Smooth muscle cell (in vitro differentiated cells): ENCODE results near the gene POLR3C. TPM values are rescaled to one million over a fixed set of nuclear protein-coding genes. Genes with fewer than 3 reads are reported as not detected.

Experiments used
- DNase-seq: peaks from one replicate; lab custom pipeline; 2025; ENCODE audit not compliant: unreplicated experiment; lab: John Stamatoyannopoulos, UW
- H2AFZ ChIP-seq: fragments of 200-600 bp; sonication (generic); 2 replicates; pipeline ENCODE4 v1.6.0; 2016; ENCODE audit warnings: antibody characterized with exemption, low read depth, mild to moderate bottlenecking
- H3F3A ChIP-seq: fragments of 200-600 bp; sonication (generic); 2 replicates; pipeline ENCODE4 v1.6.0; 2017; ENCODE audit warnings: antibody characterized with exemption, low read depth
- H3K27ac ChIP-seq: fragments of 200-600 bp; sonication (generic); 2 replicates; pipeline ENCODE4 v1.5.1; 2016; ENCODE audit warnings: low read depth, mild to moderate bottlenecking
- H3K27me3 ChIP-seq: fragments of 200-600 bp; sonication (generic); 2 replicates; pipeline ENCODE4 v1.6.1; 2016; ENCODE audit warnings: low read depth, mild to moderate bottlenecking
- H3K36me3 ChIP-seq: fragments of 200-600 bp; sonication (generic); 2 replicates; pipeline ENCODE4 v1.5.1; 2016; ENCODE audit warnings: low read depth
- H3K4me1 ChIP-seq: fragments of 200-600 bp; sonication (generic); 2 replicates; pipeline ENCODE4 v1.5.1; 2016; ENCODE audit warnings: low read depth
- H3K4me2 ChIP-seq: fragments of 200-600 bp; sonication (generic); 2 replicates; pipeline ENCODE4 v1.6.0; 2016; ENCODE audit warnings: mild to moderate bottlenecking
- H3K4me3 ChIP-seq: fragments of 200-600 bp; sonication (generic); 2 replicates; pipeline ENCODE4 v1.5.1; 2016; ENCODE audit warnings: mild to moderate bottlenecking
- H3K79me2 ChIP-seq: fragments of 200-600 bp; sonication (generic); 2 replicates; pipeline ENCODE4 v1.6.0; 2016; ENCODE audit warnings: low read depth, mild to moderate bottlenecking
- H3K9ac ChIP-seq: fragments of 200-600 bp; sonication (generic); 2 replicates; pipeline ENCODE4 v1.6.0; 2016; ENCODE audit warnings: low read depth
- H3K9me3 ChIP-seq: fragments of 200-600 bp; sonication (generic); replicated peaks from 2 replicates; pipeline ENCODE4 v1.5.1; 2016; ENCODE audit warnings: low read depth
- H4K20me1 ChIP-seq: fragments of 200-600 bp; sonication (generic); 2 replicates; pipeline ENCODE4 v1.6.0; 2016; ENCODE audit warnings: low read depth
- WGBS: methylation state at CpG from one replicate; pipeline ENCODE4 v1.1.7; 2016; ENCODE audit warnings: low lambda C conversion rate; 5-methylcytosine and 5-hydroxymethylcytosine counted together
- microRNA-seq: library from miRNA; unstranded; fragments of <30 nt; microRNA quantifications from one replicate; pipeline ENCODE4, GENCODE V29; 2016; ENCODE audit warnings: borderline number of aligned reads
- polyA plus RNA-seq: library from polyadenylated mRNA; unstranded; fragments of >200 nt; fragmentation: Nextera tagmentation; extraction: Ambion mirVana; gene quantifications from 2 replicates; pipeline ENCODE4 v1.2.1, GENCODE V29; 2016
- small RNA-seq: library from RNA; depleted of rRNA; stranded (forward); fragments of <200 nt; gene quantifications from one replicate; pipeline ENCODE3, GENCODE V24; 2014
- total RNA-seq: library from RNA; depleted of rRNA; stranded (reverse); fragments of >200 nt; gene quantifications from 2 replicates; pipeline ENCODE4 v1.2.3, GENCODE V29; 2014
- TF ChIP-seq, protein P1 (sequence below): fragments of 200-600 bp; sonication (generic); IDR thresholded peaks from 2 replicates; pipeline ENCODE4 v1.5.1; 2017; ENCODE audit warnings: borderline replicate concordance, mild to moderate bottlenecking, antibody characterized with exemption; ENCODE audit not compliant: insufficient read depth, poor library complexity, severe bottlenecking

Gene POLR3C
- total and polyA plus RNA-seq, 2 experiments from 2014 or later: 22.6 to 31.7 TPM

- TF ChIP-seq, protein P1, sequence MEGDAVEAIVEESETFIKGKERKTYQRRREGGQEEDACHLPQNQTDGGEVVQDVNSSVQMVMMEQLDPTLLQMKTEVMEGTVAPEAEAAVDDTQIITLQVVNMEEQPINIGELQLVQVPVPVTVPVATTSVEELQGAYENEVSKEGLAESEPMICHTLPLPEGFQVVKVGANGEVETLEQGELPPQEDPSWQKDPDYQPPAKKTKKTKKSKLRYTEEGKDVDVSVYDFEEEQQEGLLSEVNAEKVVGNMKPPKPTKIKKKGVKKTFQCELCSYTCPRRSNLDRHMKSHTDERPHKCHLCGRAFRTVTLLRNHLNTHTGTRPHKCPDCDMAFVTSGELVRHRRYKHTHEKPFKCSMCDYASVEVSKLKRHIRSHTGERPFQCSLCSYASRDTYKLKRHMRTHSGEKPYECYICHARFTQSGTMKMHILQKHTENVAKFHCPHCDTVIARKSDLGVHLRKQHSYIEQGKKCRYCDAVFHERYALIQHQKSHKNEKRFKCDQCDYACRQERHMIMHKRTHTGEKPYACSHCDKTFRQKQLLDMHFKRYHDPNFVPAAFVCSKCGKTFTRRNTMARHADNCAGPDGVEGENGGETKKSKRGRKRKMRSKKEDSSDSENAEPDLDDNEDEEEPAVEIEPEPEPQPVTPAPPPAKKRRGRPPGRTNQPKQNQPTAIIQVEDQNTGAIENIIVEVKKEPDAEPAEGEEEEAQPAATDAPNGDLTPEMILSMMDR: no peak
- H3K4me2 ChIP-seq: peak overlapping the region; percentile 73
- H3K79me2 ChIP-seq: no peaks in the 10 kb centered on the region
- H3K9me3 ChIP-seq: no peaks in the 10 kb centered on the region
- H3K9ac ChIP-seq: peak overlapping the region; percentile 10
- peak overlapping the region; percentile 81 for H3K27ac ChIP-seq
- peaks cover 3% of the 10 kb centered on the region for H3F3A ChIP-seq
- 56% methylated on average over 3 of the region's 3 CpGs for WGBS
- H3K4me3 ChIP-seq: peak overlapping the region; percentile 12
- no peak for DNase-seq
- no peaks in the 10 kb centered on the region for H4K20me1 ChIP-seq
- H2AFZ ChIP-seq: peak overlapping the region; percentile 95
- no peaks in the 10 kb centered on the region for H3K27me3 ChIP-seq
- no peaks in the 10 kb centered on the region for H3K36me3 ChIP-seq
- peaks cover 10% of the 10 kb centered on the region for H3K4me1 ChIP-seq
These were observed 68.6 kb downstream of the POLR3C start for GRCh38 chr1:145892486-145893087.

DNA sequence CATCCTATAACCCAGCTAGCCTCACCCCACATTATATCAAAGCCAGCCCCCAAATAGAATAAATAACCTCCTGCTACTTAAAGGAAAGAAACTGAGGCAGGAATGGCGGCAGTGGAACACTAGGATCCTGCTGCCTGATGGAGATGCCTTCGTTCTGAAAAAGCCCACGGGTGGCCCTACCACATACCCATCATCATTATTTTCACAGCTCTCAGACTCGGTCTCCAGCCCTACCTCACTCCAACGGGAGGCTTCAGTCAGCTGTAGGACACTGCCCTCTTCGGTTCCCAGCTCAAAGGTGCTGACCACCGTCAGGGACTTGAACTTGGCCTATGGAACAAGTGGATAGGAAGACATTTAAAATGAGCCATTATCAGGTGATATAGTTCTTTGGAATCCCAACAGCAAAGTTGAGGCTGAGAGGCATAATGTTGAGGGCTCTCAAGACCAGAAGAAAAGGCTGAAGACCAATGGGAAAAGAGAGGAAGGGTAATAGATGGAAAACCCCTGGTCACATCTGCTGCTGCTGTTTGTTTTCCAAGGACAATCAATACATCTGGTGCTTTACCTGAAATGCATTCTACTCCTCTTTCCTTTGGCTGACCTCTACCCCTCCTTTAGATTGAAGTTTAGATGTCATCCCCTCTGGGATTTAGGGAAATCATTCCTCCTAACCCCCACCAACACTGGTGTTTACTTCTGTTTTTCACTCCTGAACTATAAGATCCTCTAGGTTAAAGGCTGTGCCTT lies 69.5 kb downstream of the POLR3C start:
- H3K27me3 ChIP-seq: no peaks in the 10 kb centered on the region
- H3K9me3 ChIP-seq: no peaks in the 10 kb centered on the region
- no peak overlapping the region for H3K9ac ChIP-seq
- H3K27ac ChIP-seq: no peak overlapping the region
- TF ChIP-seq, protein P1: no peak
- no peaks in the 10 kb centered on the region for H3K36me3 ChIP-seq
- peaks cover 10% of the 10 kb centered on the region for H3K4me1 ChIP-seq
- 93% methylated on average over 7 of the region's 7 CpGs for WGBS
- no peak for DNase-seq
- no peaks in the 10 kb centered on the region for H3K79me2 ChIP-seq
- H3K4me3 ChIP-seq: no peak overlapping the region
- H4K20me1 ChIP-seq: no peaks in the 10 kb centered on the region
- H3K4me2 ChIP-seq: no peak overlapping the region
- peaks cover 3% of the 10 kb centered on the region for H3F3A ChIP-seq
- H2AFZ ChIP-seq: no peak overlapping the region

Small RNA genes within 50 kb of the gene (microRNA-seq; reads per million reads assigned to microRNA genes)
- gene MIR6736: not detected

Small RNA genes within 50 kb of the gene (small RNA-seq; reads per million reads assigned to genes)
- not detected for gene MIR6736

Other genes with a start within 250 kb of the POLR3C start
- gene GPR89A, start 216.2 kb upstream of the POLR3C start, total RNA-seq: 30.0 and 41.0 TPM in 2 replicates
- gene GPR89A, start 216.2 kb upstream of the POLR3C start, polyA plus RNA-seq: 18.4 and 27.9 TPM in 2 replicates
- 1.5 TPM in 1 of 2 replicates, not detected in the other for gene PDZK1, start 116.8 kb upstream of the POLR3C start, total RNA-seq
- gene PDZK1, start 116.8 kb upstream of the POLR3C start, polyA plus RNA-seq: 0.45 and 1.1 TPM in 2 replicates
- gene CD160, start 104.7 kb upstream of the POLR3C start, total RNA-seq: 0.04 TPM in 1 of 2 replicates, not detected in the other
- 0.40 TPM in 1 of 2 replicates, not detected in the other for gene CD160, start 104.7 kb upstream of the POLR3C start, polyA plus RNA-seq
- gene RNF115, start 105 bp upstream of the POLR3C start, total RNA-seq: 8.6 and 9.2 TPM in 2 replicates
- gene RNF115, start 105 bp upstream of the POLR3C start, polyA plus RNA-seq: 4.2 and 4.5 TPM in 2 replicates
- gene NUDT17, start 21.4 kb downstream of the POLR3C start, total RNA-seq: 1.1 and 2.5 TPM in 2 replicates
- 6.8 and 7.9 TPM in 2 replicates for gene NUDT17, start 21.4 kb downstream of the POLR3C start, polyA plus RNA-seq
- 39.2 and 42.7 TPM in 2 replicates for gene PIAS3, start 34.9 kb downstream of the POLR3C start, total RNA-seq
- gene PIAS3, start 34.9 kb downstream of the POLR3C start, polyA plus RNA-seq: 57.6 and 62.0 TPM in 2 replicates
- gene ANKRD35, start 61.7 kb downstream of the POLR3C start, total RNA-seq: 1.1 and 1.8 TPM in 2 replicates
- 1.5 and 1.7 TPM in 2 replicates for gene ANKRD35, start 61.7 kb downstream of the POLR3C start, polyA plus RNA-seq
- 0.27 and 0.40 TPM in 2 replicates for gene ITGA10, start 85.8 kb downstream of the POLR3C start, total RNA-seq
- gene ITGA10, start 85.8 kb downstream of the POLR3C start, polyA plus RNA-seq: 0.14 and 0.45 TPM in 2 replicates
- 22.8 and 34.3 TPM in 2 replicates for gene PEX11B, start 94.5 kb downstream of the POLR3C start, total RNA-seq
- gene PEX11B, start 94.5 kb downstream of the POLR3C start, polyA plus RNA-seq: 23.6 and 28.5 TPM in 2 replicates
- gene RBM8A, start 103.3 kb downstream of the POLR3C start, total RNA-seq: 143 and 144 TPM in 2 replicates
- gene RBM8A, start 103.3 kb downstream of the POLR3C start, polyA plus RNA-seq: 195 and 211 TPM in 2 replicates
- gene LIX1L, start 133.8 kb downstream of the POLR3C start, total RNA-seq: 23.2 and 32.7 TPM in 2 replicates
- 26.2 and 31.1 TPM in 2 replicates for gene LIX1L, start 133.8 kb downstream of the POLR3C start, polyA plus RNA-seq
- gene ANKRD34A, start 140.4 kb downstream of the POLR3C start, total RNA-seq: 0.36 and 0.49 TPM in 2 replicates
- gene ANKRD34A, start 140.4 kb downstream of the POLR3C start, polyA plus RNA-seq: 1.3 and 2.4 TPM in 2 replicates
- 17.7 and 22.2 TPM in 2 replicates for gene POLR3GL, start 140.5 kb downstream of the POLR3C start, total RNA-seq
- 26.4 and 33.6 TPM in 2 replicates for gene POLR3GL, start 140.5 kb downstream of the POLR3C start, polyA plus RNA-seq
- 365 and 384 TPM in 2 replicates for gene TXNIP, start 172.4 kb downstream of the POLR3C start, total RNA-seq
- 197 and 206 TPM in 2 replicates for gene TXNIP, start 172.4 kb downstream of the POLR3C start, polyA plus RNA-seq
- gene HJV, start 197.5 kb downstream of the POLR3C start, total RNA-seq: not detected in 2 replicates
- not detected in 2 replicates for gene HJV, start 197.5 kb downstream of the POLR3C start, polyA plus RNA-seq